DOHH2 (cell line): ENCODE measurements around the gene PLA1A.
"Not testable (repeated sequence)": the region's sequence is repeated elsewhere in the genome, so short reads cannot be mapped to it uniquely, and the experiment has no call there.

Experiments
- H3F3A ChIP-seq: fragments of 200-600 bp; sonication (generic), shearing (Covaris generic); 2 replicates; pipeline ENCODE4 v1.6.0; 2016; ENCODE audit warnings: antibody characterized with exemption, mild to moderate bottlenecking; ENCODE audit not compliant: control insufficient read depth, insufficient read depth
- H3K27ac ChIP-seq: fragments of 200-600 bp; sonication (generic); 2 replicates; pipeline ENCODE4 v1.5.1; 2014; ENCODE audit warnings: low read depth, mild to moderate bottlenecking, low read length, moderate library complexity
- H3K27me3 ChIP-seq: fragments of 200-600 bp; sonication (generic); 2 replicates; pipeline ENCODE4 v1.6.1; 2014; ENCODE audit warnings: mild to moderate bottlenecking, low read length, mixed read lengths; ENCODE audit not compliant: control insufficient read depth
- H3K36me3 ChIP-seq: fragments of 200-600 bp; sonication (generic); 2 replicates; pipeline ENCODE4 v1.6.1; 2014; ENCODE audit warnings: mild to moderate bottlenecking, low read length, moderate library complexity, mixed read lengths; ENCODE audit not compliant: control insufficient read depth
- H3K4me1 ChIP-seq: fragments of 200-600 bp; sonication (generic); 2 replicates; pipeline ENCODE4 v1.6.1; 2014; ENCODE audit warnings: mild to moderate bottlenecking, low read length, mixed read lengths; ENCODE audit not compliant: control insufficient read depth
- H3K4me2 ChIP-seq: fragments of 200-600 bp; sonication (generic); 2 replicates; pipeline ENCODE4 v1.6.0; 2014; ENCODE audit warnings: mild to moderate bottlenecking, low read length, moderate library complexity
- H3K4me3 ChIP-seq: fragments of 200-600 bp; sonication (generic); 2 replicates; pipeline ENCODE4 v1.5.1; 2014; ENCODE audit warnings: mild to moderate bottlenecking, low read length, mixed read lengths
- H3K79me2 ChIP-seq: fragments of 200-600 bp; sonication (generic); 2 replicates; pipeline ENCODE4 v1.6.1; 2014; ENCODE audit warnings: mild to moderate bottlenecking, low read length, mixed read lengths; ENCODE audit not compliant: control insufficient read depth
- H3K9me2 ChIP-seq: fragments of 200-600 bp; sonication (generic); replicated peaks from 2 replicates; pipeline ENCODE4 v1.6.1; 2014; ENCODE audit warnings: mild to moderate bottlenecking, low read length, mixed read lengths; ENCODE audit not compliant: control insufficient read depth
- H3K9me3 ChIP-seq: fragments of 200-600 bp; sonication (generic); 2 replicates; pipeline ENCODE4 v1.6.1; 2014; ENCODE audit warnings: antibody characterized with exemption, low read length, mixed read lengths; ENCODE audit not compliant: control insufficient read depth, insufficient read depth
- H4K20me1 ChIP-seq: fragments of 200-600 bp; sonication (generic); 2 replicates; pipeline ENCODE4 v1.6.0; 2014; ENCODE audit warnings: low read depth, mild to moderate bottlenecking, antibody characterized with exemption, low read length, moderate library complexity; ENCODE audit not compliant: control insufficient read depth, insufficient read depth
- CTCF ChIP-seq: fragments of 200-600 bp; sonication (generic); IDR thresholded peaks from one replicate; pipeline ENCODE4 v1.5.1; 2014; ENCODE audit warnings: antibody characterized with exemption, mild to moderate bottlenecking, low read depth, low read length; ENCODE audit not compliant: poor library complexity, severe bottlenecking
- EZH2phosphoT487 ChIP-seq: fragments of 200-600 bp; sonication (generic); IDR thresholded peaks from 2 replicates; pipeline ENCODE4 v1.6.1; 2017; ENCODE audit warnings: borderline replicate concordance, mild to moderate bottlenecking, antibody characterized with exemption, low read length, moderate library complexity, mixed read lengths

PLA1A gene

DNA sequence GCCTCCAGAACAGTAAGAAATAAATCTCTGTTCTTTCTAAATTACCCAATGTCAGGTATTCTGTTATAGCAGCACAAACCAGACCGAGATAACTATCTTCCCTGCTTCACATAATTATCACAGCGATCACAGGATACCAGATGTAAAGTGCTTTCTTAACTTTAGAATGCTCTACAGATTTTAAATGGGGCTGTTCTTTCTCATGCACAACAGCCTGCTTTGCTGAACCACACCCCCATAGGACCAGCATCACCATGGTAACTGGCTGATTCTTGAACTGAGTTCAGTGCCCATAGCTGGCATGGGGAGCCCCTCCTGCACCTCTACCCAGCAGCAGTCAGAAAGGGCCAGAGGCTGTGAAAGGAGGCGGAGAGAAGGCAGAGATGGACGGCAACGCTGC, 46.1 kb upstream of the PLA1A start:
- TF ChIP-seq EZH2phosphoT487, result no peak
- TF ChIP-seq CTCF, result no peak

DNA sequence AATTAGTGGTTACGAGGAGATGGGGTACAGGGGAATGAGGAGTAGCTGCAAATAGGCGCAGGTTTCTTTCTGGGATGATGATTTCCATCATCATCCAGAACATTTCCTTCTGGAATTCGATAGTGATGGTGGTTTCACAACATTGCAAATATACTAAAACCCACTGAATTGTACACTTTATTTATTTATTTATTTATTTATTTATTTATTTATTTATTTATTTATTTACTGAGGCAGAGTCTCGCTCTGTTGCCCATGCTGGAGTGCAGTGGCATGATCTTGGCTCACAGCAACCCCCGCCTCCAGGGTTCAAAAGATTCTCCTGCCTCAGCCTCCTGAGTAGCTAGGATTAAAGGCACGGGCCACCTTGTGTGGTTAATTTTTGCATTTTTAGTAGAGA, 44.8 kb upstream of the PLA1A start:
- H3K79me2 ChIP-seq, H4K20me1 ChIP-seq, H3K9me2 ChIP-seq, H3K27ac ChIP-seq, H3K9me3 ChIP-seq, H3F3A ChIP-seq, H3K27me3 ChIP-seq: not testable (repeated sequence)
- Histone ChIP-seq H3K4me2 (peak overlapping the region; percentile 76), H3K4me3 (peak overlapping the region; percentile 17), H3K4me1 (peaks cover 87% of the 10 kb centered on the region), H3K36me3 (peaks cover 36% of the 10 kb centered on the region)

More for the DNA sequence above, 46.1 kb upstream of the PLA1A start:
- H3K79me2 ChIP-seq, result peaks cover 3% of the 10 kb centered on the region; the same call in 1 of the 2 replicates
- no peaks in the 10 kb centered on the region for H4K20me1 ChIP-seq
- H3K27me3 ChIP-seq, result no peaks in the 10 kb centered on the region
- no peaks in the 10 kb centered on the region for H3K9me3 ChIP-seq
- H3K36me3 ChIP-seq, result peaks cover 24% of the 10 kb centered on the region
- peak overlapping the region; percentile 58 for H3K4me2 ChIP-seq
- peak overlapping the region; percentile 42 for H3K4me3 ChIP-seq
- no peaks in the 10 kb centered on the region for H3K9me2 ChIP-seq
- peaks cover 78% of the 10 kb centered on the region for H3K4me1 ChIP-seq
- peak overlapping the region; percentile 53 for H3K27ac ChIP-seq
- H3F3A ChIP-seq, result no peaks in the 10 kb centered on the region

DNA sequence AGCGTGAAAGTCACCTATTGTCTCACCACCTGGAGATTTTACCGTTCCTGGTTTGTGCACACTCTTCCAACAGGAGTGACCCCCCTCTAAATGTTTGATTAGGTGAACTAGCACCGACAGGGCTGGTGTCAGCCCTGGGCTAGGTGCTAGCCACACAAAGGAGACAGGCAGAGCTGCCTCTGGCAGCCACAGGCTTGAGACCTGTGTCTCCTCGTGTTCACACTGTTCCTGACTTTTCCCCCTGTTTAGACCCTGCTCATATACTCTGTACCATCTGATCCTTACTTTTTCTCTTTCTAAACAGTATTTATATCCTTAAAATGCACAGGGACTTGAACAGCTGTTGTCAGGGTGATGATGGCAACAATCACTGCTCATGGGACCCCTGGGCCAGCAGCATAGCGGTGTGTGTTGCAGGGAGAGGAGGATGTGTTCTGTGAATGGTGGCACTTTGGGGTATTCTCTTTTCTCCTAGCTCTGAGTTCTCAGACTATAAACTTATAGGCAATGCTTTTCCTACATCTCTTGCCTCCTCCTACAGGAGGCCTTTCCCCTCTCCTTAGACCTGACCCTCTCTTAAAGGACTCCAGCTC, 43.8 kb upstream of the PLA1A start:
- TF ChIP-seq CTCF, result no peak
- no peak for TF ChIP-seq EZH2phosphoT487
- Histone ChIP-seq H3K4me1 (peaks cover 97% of the 10 kb centered on the region), H3K79me2 (peaks cover 9% of the 10 kb centered on the region), H3K27me3 (no peaks in the 10 kb centered on the region), H3K9me3 (no peaks in the 10 kb centered on the region), H3K9me2 (no peaks in the 10 kb centered on the region), H3K36me3 (peaks cover 36% of the 10 kb centered on the region), H3K4me3 (peak overlapping the region; percentile 21), H3K4me2 (peak overlapping the region; percentile 76), H4K20me1 (no peaks in the 10 kb centered on the region), H3K27ac (no peak overlapping the region), H3F3A (no peaks in the 10 kb centered on the region)

GRCh38 chr3:119555309-119555735, 42.4 kb upstream of the PLA1A start:
- Histone ChIP-seq H3K9me2 (no peaks in the 10 kb centered on the region), H3K27me3 (no peaks in the 10 kb centered on the region), H3K27ac (no peak overlapping the region), H3K4me3 (peak overlapping the region; percentile 21), H3K4me2 (peak overlapping the region; percentile 76), H3K36me3 (peaks cover 31% of the 10 kb centered on the region), H4K20me1 (no peaks in the 10 kb centered on the region), H3K9me3 (no peaks in the 10 kb centered on the region), H3K79me2 (peaks cover 12% of the 10 kb centered on the region), H3K4me1 (peaks cover 96% of the 10 kb centered on the region), H3F3A (no peaks in the 10 kb centered on the region)
- no peak for TF ChIP-seq CTCF
- TF ChIP-seq EZH2phosphoT487, result no peak
